H1 (cell line): Measurements from ENCODE around the gene RNASEH2A.

Source experiments
- BACH1 ChIP-seq: IDR thresholded peaks from 2 replicates; pipeline ENCODE4 v1.6.1; 2012; ENCODE audit warnings: low read length, improper control_type of control experiment
- CHD1 ChIP-seq: IDR thresholded peaks from 2 replicates; pipeline ENCODE4 v1.6.1; 2012; ENCODE audit warnings: low read depth, low read length, improper control_type of control experiment
- CHD2 ChIP-seq: IDR thresholded peaks from 2 replicates; pipeline ENCODE4 v1.6.1; 2012; ENCODE audit warnings: low read length, improper control_type of control experiment
- EZH2 ChIP-seq: fragments of 200-600 bp; sonication (generic); IDR thresholded peaks from 2 replicates; pipeline ENCODE4 v1.7.1; 2012; ENCODE audit warnings: low read depth, mild to moderate bottlenecking, moderate library complexity, low read length, inconsistent platforms; ENCODE audit not compliant: severe bottlenecking
- HDAC6 ChIP-seq: IDR thresholded peaks from one replicate; pipeline ENCODE4 v1.7.1; 2012; ENCODE audit warnings: low read depth, mild to moderate bottlenecking, inconsistent platforms, low read length, moderate library complexity
- KDM1A ChIP-seq: fragments of 200-600, 300-600 bp; sonication (generic); IDR thresholded peaks from 2 replicates; pipeline ENCODE4 v1.7.1; 2016; ENCODE audit warnings: mild to moderate bottlenecking, low read length, borderline replicate concordance
- RAD21 ChIP-seq, 2 experiments: IDR thresholded peaks in 1 of 2; conservative IDR thresholded peaks in 1 of 2; 2 replicates each; pipeline ENCODE4 v1.6.1; 2011; ENCODE audit warnings: low read depth in 2 of 2, low read length in 2 of 2, improper control_type of control experiment in 1 of 2, inconsistent platforms in 1 of 2, mild to moderate bottlenecking in 1 of 2, moderate library complexity in 1 of 2
- RNF2 ChIP-seq: fragments of 200-900, 300-1000 bp; sonication (generic); IDR thresholded peaks from 2 replicates; pipeline ENCODE4 v1.7.1; 2016; ENCODE audit warnings: borderline replicate concordance, low read depth, mild to moderate bottlenecking, antibody characterized with exemption, low read length; ENCODE audit not compliant: poor library complexity, severe bottlenecking; ENCODE audit errors: missing control alignments
- TF ChIP-seq, protein P1 (sequence below), 3 experiments: IDR thresholded peaks; 1 replicate in 2 of 3; 2 replicates in 1 of 3; pipeline versions ENCODE4 v1.5.1 to v1.6.1; 2011; ENCODE audit warnings: low read length in 3 of 3, mild to moderate bottlenecking in 3 of 3, inconsistent platforms in 2 of 3, low read depth in 1 of 3, moderate library complexity in 1 of 3; ENCODE audit not compliant: insufficient read depth in 1 of 3; ENCODE audit errors: control extremely low read depth in 1 of 3
- TF ChIP-seq, protein P2 (sequence below): IDR thresholded peaks from 2 replicates; pipeline ENCODE4 v1.6.1; 2011; ENCODE audit warnings: low read length, improper control_type of control experiment

DNA sequence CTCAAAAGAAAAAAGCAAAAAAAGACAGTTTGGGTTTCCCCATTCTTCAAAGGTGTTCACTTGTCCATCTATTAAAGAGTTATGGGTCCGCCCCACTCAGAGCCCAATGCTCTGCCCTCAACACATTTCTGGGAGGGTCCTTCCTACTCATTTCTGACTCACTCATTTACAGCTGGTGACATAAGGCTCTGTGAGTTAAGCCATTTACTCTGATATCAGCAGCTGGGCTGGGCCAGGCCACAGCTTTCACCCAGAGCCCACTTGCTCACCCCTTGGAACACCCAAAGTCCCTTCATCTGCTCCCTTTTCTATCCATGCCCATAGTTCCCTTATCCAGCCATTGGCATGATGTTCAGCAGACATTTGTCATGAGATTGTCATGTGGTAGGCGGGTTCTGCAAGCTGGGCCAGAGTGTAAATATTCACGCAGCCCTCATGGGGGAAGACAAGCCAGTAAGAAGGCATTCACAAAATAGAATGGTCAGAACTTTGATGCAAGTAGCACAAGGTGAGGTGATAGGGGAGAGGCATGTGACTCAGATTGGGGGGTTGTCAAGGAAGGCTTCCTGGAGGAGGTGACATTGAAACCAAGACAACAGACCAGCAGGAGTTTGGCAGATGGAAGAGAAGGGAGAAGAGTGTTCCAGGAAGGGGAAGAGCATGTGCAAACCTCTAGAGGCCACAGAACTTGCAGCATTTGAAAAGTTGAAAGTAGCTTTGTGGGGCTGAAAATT is 37.8 kb downstream of the RNASEH2A start:
- no peak for TF ChIP-seq CHD1
- TF ChIP-seq RAD21 (IDR thresholded peaks at IDR 0.05 in 1 of 2, conservative IDR thresholded peaks at IDR 0.05 in 1 of 2; ENCODE audit: low read depth in 2 of 2, low read length in 2 of 2), result no peak
- TF ChIP-seq, protein P1, sequence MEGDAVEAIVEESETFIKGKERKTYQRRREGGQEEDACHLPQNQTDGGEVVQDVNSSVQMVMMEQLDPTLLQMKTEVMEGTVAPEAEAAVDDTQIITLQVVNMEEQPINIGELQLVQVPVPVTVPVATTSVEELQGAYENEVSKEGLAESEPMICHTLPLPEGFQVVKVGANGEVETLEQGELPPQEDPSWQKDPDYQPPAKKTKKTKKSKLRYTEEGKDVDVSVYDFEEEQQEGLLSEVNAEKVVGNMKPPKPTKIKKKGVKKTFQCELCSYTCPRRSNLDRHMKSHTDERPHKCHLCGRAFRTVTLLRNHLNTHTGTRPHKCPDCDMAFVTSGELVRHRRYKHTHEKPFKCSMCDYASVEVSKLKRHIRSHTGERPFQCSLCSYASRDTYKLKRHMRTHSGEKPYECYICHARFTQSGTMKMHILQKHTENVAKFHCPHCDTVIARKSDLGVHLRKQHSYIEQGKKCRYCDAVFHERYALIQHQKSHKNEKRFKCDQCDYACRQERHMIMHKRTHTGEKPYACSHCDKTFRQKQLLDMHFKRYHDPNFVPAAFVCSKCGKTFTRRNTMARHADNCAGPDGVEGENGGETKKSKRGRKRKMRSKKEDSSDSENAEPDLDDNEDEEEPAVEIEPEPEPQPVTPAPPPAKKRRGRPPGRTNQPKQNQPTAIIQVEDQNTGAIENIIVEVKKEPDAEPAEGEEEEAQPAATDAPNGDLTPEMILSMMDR (IDR thresholded peaks at IDR 0.05; ENCODE audit: control extremely low read depth in 1 of 3, insufficient read depth in 1 of 3, low read depth in 1 of 3, low read length in 3 of 3), result no peak
- TF ChIP-seq EZH2, result no peak
- no peak for TF ChIP-seq HDAC6
- no peak for TF ChIP-seq RNF2
- TF ChIP-seq, protein P2, sequence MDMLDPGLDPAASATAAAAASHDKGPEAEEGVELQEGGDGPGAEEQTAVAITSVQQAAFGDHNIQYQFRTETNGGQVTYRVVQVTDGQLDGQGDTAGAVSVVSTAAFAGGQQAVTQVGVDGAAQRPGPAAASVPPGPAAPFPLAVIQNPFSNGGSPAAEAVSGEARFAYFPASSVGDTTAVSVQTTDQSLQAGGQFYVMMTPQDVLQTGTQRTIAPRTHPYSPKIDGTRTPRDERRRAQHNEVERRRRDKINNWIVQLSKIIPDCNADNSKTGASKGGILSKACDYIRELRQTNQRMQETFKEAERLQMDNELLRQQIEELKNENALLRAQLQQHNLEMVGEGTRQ, result no peak
- TF ChIP-seq KDM1A, result no peak
- no peak for TF ChIP-seq CHD2
- TF ChIP-seq BACH1, result no peak
